ENCODE measurements around the gene TRMT13. TPM values are rescaled to one million over a fixed set of nuclear protein-coding genes. Genes with fewer than 3 reads are reported as not detected.
A peak's percentile ranks its signal among the peaks of the same experiment; 100 is the strongest.
"Not testable (repeated sequence)": the region's sequence is repeated elsewhere in the genome, so short reads cannot be mapped to it uniquely, and the experiment has no call there.

The TRMT13 gene
- total RNA-seq, 1 experiment from 2014 or later = 23.3 TPM

- peak; percentile 72 for DNase-seq (ENCODE audit: low spot score)
- H3K27me3 ChIP-seq (replicated peaks; ENCODE audit: insufficient read depth, low read depth, low read length, poor library complexity) = no peaks in the 10 kb centered on the region
- no peaks in the 10 kb centered on the region for H3K36me3 ChIP-seq (ENCODE audit: insufficient read depth, low read length, poor library complexity, severe bottlenecking)
- H3K4me3 ChIP-seq (ENCODE audit: low read depth, low read length, poor library complexity, severe bottlenecking) = no peak overlapping the region
- H3K4me1 ChIP-seq (ENCODE audit: insufficient read depth, low read length, poor library complexity, severe bottlenecking) = peaks cover 14% of the 10 kb centered on the region
- intact Hi-C loops (cut with micrococcal nuclease; ENCODE audit: unreplicated experiment) = no loop called here
- POLR2A ChIA-PET (ENCODE audit: low non-redundant PET) = no interaction called here
- CTCF ChIA-PET = no interaction called here
- TF ChIP-seq EZH2 (IDR thresholded peaks at IDR 0.05; ENCODE audit: borderline replicate concordance, low read depth, low read length, poor library complexity, severe bottlenecking) (no peak), CTCF (conservative IDR thresholded peaks at IDR 0.05; ENCODE audit: low read depth, low read length) (no peak)
- peak overlapping the region; percentile 37 for H3K27ac ChIP-seq (ENCODE audit: low read depth, low read length, poor library complexity, severe bottlenecking)
- no TSS peak for BruUV-seq (replicated peaks)
- H3K9me3 ChIP-seq (ENCODE audit: low read depth, low read length, poor library complexity, severe bottlenecking) = no peaks in the 10 kb centered on the region
These were observed 55.7 kb downstream of the TRMT13 start for GRCh38 chr1:100188617-100189016.

DNA sequence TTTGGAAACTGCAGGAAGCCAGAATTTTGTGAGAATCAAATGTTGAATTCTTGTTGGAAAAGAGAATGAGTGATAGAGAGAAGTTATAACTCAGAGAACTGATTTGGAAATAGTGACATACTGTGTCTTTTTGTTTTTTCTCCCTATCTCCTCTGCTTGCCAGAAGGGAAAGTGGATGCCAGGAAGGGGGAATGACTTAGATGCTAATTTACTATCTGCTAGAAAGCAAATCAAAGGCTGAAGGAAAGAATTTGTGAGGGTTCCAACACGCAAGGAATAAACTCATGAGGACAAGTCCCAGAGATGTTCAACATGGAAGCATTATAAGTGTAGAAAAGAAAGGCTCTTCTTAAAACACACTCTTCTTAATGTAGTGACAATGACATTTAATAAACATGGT, 65.6 kb downstream of the TRMT13 start:
- no peak overlapping the region for H3K27ac ChIP-seq (ENCODE audit: low read depth, low read length, poor library complexity, severe bottlenecking)
- no TSS peak for BruUV-seq (replicated peaks)
- ChIA-PET CTCF (no interaction called here), POLR2A (ENCODE audit: low non-redundant PET) (no interaction called here)
- intact Hi-C loops (cut with micrococcal nuclease; ENCODE audit: unreplicated experiment) = no loop called here
- H3K4me3 ChIP-seq (ENCODE audit: low read depth, low read length, poor library complexity, severe bottlenecking) = no peak overlapping the region
- H3K36me3 ChIP-seq (ENCODE audit: insufficient read depth, low read length, poor library complexity, severe bottlenecking) = peaks cover 12% of the 10 kb centered on the region
- H3K9me3 ChIP-seq (ENCODE audit: low read depth, low read length, poor library complexity, severe bottlenecking) = no peaks in the 10 kb centered on the region
- TF ChIP-seq CTCF (conservative IDR thresholded peaks at IDR 0.05; ENCODE audit: low read depth, low read length) (no peak), EZH2 (IDR thresholded peaks at IDR 0.05; ENCODE audit: borderline replicate concordance, low read depth, low read length, poor library complexity, severe bottlenecking) (no peak)
- H3K4me1 ChIP-seq (ENCODE audit: insufficient read depth, low read length, poor library complexity, severe bottlenecking) = no peaks in the 10 kb centered on the region
- H3K27me3 ChIP-seq (replicated peaks; ENCODE audit: insufficient read depth, low read depth, low read length, poor library complexity) = no peaks in the 10 kb centered on the region
- no peak for DNase-seq (ENCODE audit: low spot score)

DNA sequence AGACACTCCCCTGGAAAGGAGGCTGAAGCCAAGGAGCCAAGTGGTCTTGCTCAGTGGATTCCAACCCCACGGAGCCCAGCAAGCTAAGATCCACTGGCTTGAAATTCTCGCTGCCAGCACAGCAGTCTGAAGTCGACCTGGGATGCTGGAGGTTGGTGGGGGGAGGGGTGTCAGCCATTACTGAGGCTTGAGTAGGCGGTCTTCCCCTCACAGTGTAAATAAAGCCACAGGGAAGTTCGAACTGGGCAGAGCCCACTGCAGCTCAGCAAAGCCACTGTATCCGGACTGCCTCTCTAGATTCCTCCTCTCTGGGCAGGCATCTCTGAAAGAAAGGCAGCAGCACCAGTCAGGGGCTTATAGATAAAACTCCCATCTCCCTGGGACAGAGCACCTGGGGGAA, 67.1 kb downstream of the TRMT13 start:
- CTCF ChIA-PET; H3K4me1 ChIP-seq (ENCODE audit: insufficient read depth, low read length, poor library complexity, severe bottlenecking); POLR2A ChIA-PET (ENCODE audit: low non-redundant PET); intact Hi-C loops (cut with micrococcal nuclease; ENCODE audit: unreplicated experiment); DNase-seq (ENCODE audit: low spot score); H3K27me3 ChIP-seq (replicated peaks; ENCODE audit: insufficient read depth, low read depth, low read length, poor library complexity); H3K4me3 ChIP-seq (ENCODE audit: low read depth, low read length, poor library complexity, severe bottlenecking); H3K9me3 ChIP-seq (ENCODE audit: low read depth, low read length, poor library complexity, severe bottlenecking); H3K27ac ChIP-seq (ENCODE audit: low read depth, low read length, poor library complexity, severe bottlenecking); BruUV-seq (replicated peaks): not testable (repeated sequence)
- H3K36me3 ChIP-seq (ENCODE audit: insufficient read depth, low read length, poor library complexity, severe bottlenecking) = peaks cover 12% of the 10 kb centered on the region

Other genes with a start within 250 kb of the TRMT13 start
- 24.1 and 25.0 TPM in 2 replicates for gene SLC35A3, start 163.2 kb upstream of the TRMT13 start, total RNA-seq (2021)
- gene SASS6, start 233 bp upstream of the TRMT13 start, total RNA-seq (2021) = 15.1 and 16.8 TPM in 2 replicates
- gene LRRC39, start 45.1 kb downstream of the TRMT13 start, total RNA-seq (2021) = 0.67 and 0.81 TPM in 2 replicates
- 16.8 and 18.1 TPM in 2 replicates for gene DBT, start 116.7 kb downstream of the TRMT13 start, total RNA-seq (2021)
- gene RTCA, start 133.1 kb downstream of the TRMT13 start, total RNA-seq (2021) = 45.4 and 57.7 TPM in 2 replicates
- gene CDC14A, start 219.3 kb downstream of the TRMT13 start, total RNA-seq (2021) = 6.8 and 8.5 TPM in 2 replicates